HepG2 (cell line): ENCODE measurements around the gene TAF6L. TPM values are rescaled to one million over a fixed set of nuclear protein-coding genes. Genes with fewer than 3 reads are reported as not detected.

ENCODE experiments used
- AGO1 ChIP-seq: fragments of 200-400 bp; formaldehyde crosslinking; IDR thresholded peaks from 2 replicates; pipeline ENCODE4 v1.6.1; 2017; ENCODE audit warnings: mild to moderate bottlenecking, low read depth, low read length, moderate library complexity; ENCODE audit not compliant: poor library complexity, severe bottlenecking
- CCDC6 ChIP-seq: sonication (generic); formaldehyde crosslinking; IDR thresholded peaks from 2 replicates; pipeline ENCODE4 v1.8.1; 2022; ENCODE audit warnings: mild to moderate bottlenecking, missing genetic modification reagents, moderate library complexity
- FLYWCH1 ChIP-seq: sonication (generic); formaldehyde crosslinking; IDR thresholded peaks from 2 replicates; pipeline ENCODE4 v1.8.1; 2023; ENCODE audit warnings: mild to moderate bottlenecking, missing genetic modification reagents
- GPN1 ChIP-seq: sonication (generic); formaldehyde crosslinking; IDR thresholded peaks from 2 replicates; pipeline ENCODE4 v1.5.1; 2020; ENCODE audit warnings: missing genetic modification reagents, borderline replicate concordance
- HMG20A ChIP-seq: IDR thresholded peaks from 2 replicates; pipeline ENCODE4 v1.6.1; 2016; ENCODE audit warnings: borderline replicate concordance
- HOXA7 ChIP-seq: sonication (generic); formaldehyde crosslinking; IDR thresholded peaks from 2 replicates; pipeline ENCODE4 v1.8.1; 2022; ENCODE audit warnings: mild to moderate bottlenecking, missing genetic modification reagents, moderate library complexity
- HOXD1 ChIP-seq: sonication (generic); formaldehyde crosslinking; IDR thresholded peaks from 2 replicates; pipeline ENCODE4 v1.5.0; 2020; ENCODE audit warnings: missing genetic modification reagents
- JARID2 ChIP-seq: sonication (generic); formaldehyde crosslinking; IDR thresholded peaks from 2 replicates; pipeline ENCODE4 v1.8.1; 2023; ENCODE audit warnings: missing genetic modification reagents, inconsistent platforms; ENCODE audit not compliant: insufficient replicate concordance
- LCORL ChIP-seq, 2 experiments: fragments of 450-650 bp in 1 of 2; sonication (generic) in 1 of 2; formaldehyde crosslinking in 1 of 2; IDR thresholded peaks; 2 replicates each; pipeline versions ENCODE4 v1.5.0 to v1.6.1; 2017 to 2020; ENCODE audit warnings: antibody characterized with exemption in 1 of 2, missing genetic modification reagents in 1 of 2
- MAFF ChIP-seq: IDR thresholded peaks from 2 replicates; pipeline ENCODE4 v1.6.1; 2011; ENCODE audit warnings: low read depth, low read length, improper control_type of control experiment
- MXD3 ChIP-seq: IDR thresholded peaks from 2 replicates; pipeline ENCODE4 v1.6.1; 2016; ENCODE audit warnings: mild to moderate bottlenecking, missing biosample characterization, missing genetic modification reagents
- NR2C2 ChIP-seq: sonication (generic); formaldehyde crosslinking; IDR thresholded peaks from 2 replicates; pipeline ENCODE4 v1.4.0; 2020; ENCODE audit warnings: missing genetic modification reagents, mild to moderate bottlenecking, moderate library complexity, borderline replicate concordance
- RFXANK ChIP-seq: IDR thresholded peaks from 2 replicates; pipeline ENCODE4 v1.6.1; 2016
- SIX4 ChIP-seq: sonication (generic); formaldehyde crosslinking; IDR thresholded peaks from 2 replicates; pipeline ENCODE4 v1.4.0; 2020; ENCODE audit warnings: missing genetic modification reagents
- SP2 ChIP-seq: sonication (generic); formaldehyde crosslinking; IDR thresholded peaks from 2 replicates; pipeline ENCODE4 v1.5.1; 2020; ENCODE audit warnings: mild to moderate bottlenecking, missing genetic modification reagents
- ZFYVE20 ChIP-seq: sonication (generic); formaldehyde crosslinking; IDR thresholded peaks from 2 replicates; pipeline ENCODE4 v1.8.0; 2023; ENCODE audit warnings: low read depth, mild to moderate bottlenecking, moderate library complexity, missing genetic modification reagents, borderline replicate concordance
- ZNF276 ChIP-seq: sonication (generic); formaldehyde crosslinking; IDR thresholded peaks from 2 replicates; pipeline ENCODE4 v1.4.0; 2020; ENCODE audit warnings: mild to moderate bottlenecking, low read depth, missing genetic modification reagents
- ZNF333 ChIP-seq: sonication (generic); formaldehyde crosslinking; IDR thresholded peaks from 2 replicates; pipeline ENCODE4 v1.4.0; 2020; ENCODE audit warnings: mild to moderate bottlenecking, missing genetic modification reagents, borderline replicate concordance
- ZNF430 ChIP-seq: sonication (generic); formaldehyde crosslinking; IDR thresholded peaks from 2 replicates; pipeline ENCODE4 v1.9.0; 2021; ENCODE audit warnings: mild to moderate bottlenecking, missing genetic modification reagents
- ZSCAN21 ChIP-seq: sonication (generic); formaldehyde crosslinking; IDR thresholded peaks from 2 replicates; pipeline ENCODE4 v1.8.0; 2022; ENCODE audit warnings: mild to moderate bottlenecking, missing genetic modification reagents, moderate library complexity, borderline replicate concordance
- polyA plus RNA-seq, 8 experiments: library from polyadenylated mRNA; depleted of rRNA in 3 of 8; stranded (reverse) in 7 of 8; unstranded in 1 of 8; fragments of >200 nt; fragmentation: Illumina TruSeq in 4 of 8; extraction: Trizol in 4 of 8; gene quantifications; 2 replicates each; pipeline versions ENCODE4 v1.2.1 to v1.2.3, GENCODE V29; 2011 to 2016; ENCODE audit warnings: low read depth in 4 of 8, missing spikeins in 1 of 8, mixed read lengths in 1 of 8; ENCODE audit not compliant: insufficient read depth in 1 of 8
- total RNA-seq, 5 experiments: library from RNA; depleted of rRNA; stranded (reverse); fragments of >200 nt; fragmentation: Illumina TruSeq; extraction: Trizol; gene quantifications; 2 replicates each; pipeline ENCODE4 v1.2.3, GENCODE V29; 2016; ENCODE audit warnings: low read depth in 1 of 5

Gene TAF6L
- total and polyA plus RNA-seq, 2 of the 13 experiments (the other 11 are each of a cell fraction or from before 2014, with no cell fraction given) = 12.6 to 19.4 TPM

GRCh38 chr11:62805076-62805892 is 34.1 kb downstream of the TAF6L start, which contains the start of gene NXF1 (continued):
- TF ChIP-seq ZNF333 (CRISPR knock-in tag) = peak; percentile 61; the same call in 1 of the 2 replicates
- TF ChIP-seq SIX4 (CRISPR knock-in tag) = no peak
- TF ChIP-seq JARID2 (CRISPR knock-in tag) = no peak
- TF ChIP-seq MXD3 (CRISPR knock-in tag) = peak; percentile 90
- TF ChIP-seq ZNF276 = peak; percentile 96
- TF ChIP-seq RFXANK (CRISPR knock-in tag) = 0 out of 2 replicates have a peak, but pooled peaks have one; percentile 19
- TF ChIP-seq NR2C2 = peak; percentile 58; the same call in 1 of the 2 replicates
- TF ChIP-seq HOXD1 (CRISPR knock-in tag) = peak; percentile 70; the same call in 1 of the 2 replicates
- no peak; the same call in 1 of the 2 replicates for TF ChIP-seq FLYWCH1 (CRISPR knock-in tag)
- TF ChIP-seq SP2 = peak; percentile 54; the same call in 1 of the 2 replicates
- no peak for TF ChIP-seq LCORL (IDR thresholded peaks at IDR 0.05)
- TF ChIP-seq LCORL (CRISPR knock-in tag; IDR thresholded peaks at IDR 0.05) = no peak
- TF ChIP-seq HMG20A = peak; percentile 18; the same call in 1 of the 2 replicates
- TF ChIP-seq MAFF = no peak
- no peak for TF ChIP-seq ZFYVE20 (CRISPR knock-in tag)
- no peak for TF ChIP-seq GPN1 (CRISPR knock-in tag)
- TF ChIP-seq ZSCAN21 (CRISPR knock-in tag) = peak; percentile 83; the same call in 1 of the 2 replicates
- no peak for TF ChIP-seq HOXA7 (CRISPR knock-in tag)
- peak; percentile 51; the same call in 1 of the 2 replicates for TF ChIP-seq CCDC6 (CRISPR knock-in tag)
- TF ChIP-seq ZNF430 (CRISPR knock-in tag) = peak; percentile 90
- peak; percentile 98 for TF ChIP-seq AGO1
